Pulmonary artery endothelial cell (primary cell): ENCODE data around the gene TWIST1. TPM values are rescaled to one million over a fixed set of nuclear protein-coding genes. Genes with fewer than 3 reads are reported as not detected.

Experiments
- DNase-seq: peaks from one replicate; pipeline ENCODE4 v3.0.0-alpha.2; 2011; ENCODE audit warnings: low read depth, low spot score
- total RNA-seq: library from RNA; depleted of rRNA; stranded (reverse); fragments of >200 nt; gene quantifications from 2 replicates; pipeline ENCODE4 v1.2.3, GENCODE V29; 2014

TWIST1 gene
- 3.4 and 9.2 TPM in 2 replicates for total RNA-seq

DNA sequence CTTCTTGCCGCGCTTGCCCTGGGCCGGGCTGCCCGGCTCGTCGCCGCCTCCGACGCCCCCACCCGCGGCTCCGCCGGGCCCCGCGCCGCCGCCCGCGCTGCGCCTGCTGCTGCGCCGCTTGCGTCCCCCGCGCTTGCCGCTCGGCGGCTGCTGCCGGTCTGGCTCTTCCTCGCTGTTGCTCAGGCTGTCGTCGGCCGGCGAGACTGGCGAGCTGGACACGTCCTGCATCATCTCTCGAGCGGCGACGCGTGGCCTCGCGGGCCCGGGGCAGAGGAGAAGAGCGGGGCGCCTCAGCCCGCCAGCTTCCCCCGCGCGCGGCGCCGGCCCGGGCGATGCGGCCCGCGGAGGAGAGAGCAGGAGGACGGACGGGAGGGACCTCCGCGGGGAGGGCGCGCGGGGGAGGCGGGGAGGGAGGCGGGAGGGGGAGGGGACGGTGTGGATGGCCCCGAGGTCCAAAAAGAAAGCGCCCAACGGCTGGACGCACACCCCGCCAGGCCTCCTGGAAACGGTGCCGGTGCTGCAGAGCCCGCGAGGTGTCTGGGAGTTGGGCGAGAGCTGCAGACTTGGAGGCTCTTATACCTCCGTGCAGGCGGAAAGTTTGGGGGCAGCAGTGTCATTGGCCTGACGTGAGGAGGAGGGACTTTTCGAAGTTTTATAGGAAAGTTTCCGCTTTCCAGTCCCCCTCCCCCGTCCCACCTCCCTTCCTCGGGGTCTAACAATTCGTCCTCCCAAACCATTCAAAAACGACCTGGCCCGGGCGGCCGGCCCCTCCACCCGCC lies at the start of gene TWIST1:
Gene TWIST1, minus strand, starts transcription at position 546 of the 779 bp plus-strand sequence. Its CDS starts 315 bp downstream, at position 231.
- DNase-seq, result no peak

DNA sequence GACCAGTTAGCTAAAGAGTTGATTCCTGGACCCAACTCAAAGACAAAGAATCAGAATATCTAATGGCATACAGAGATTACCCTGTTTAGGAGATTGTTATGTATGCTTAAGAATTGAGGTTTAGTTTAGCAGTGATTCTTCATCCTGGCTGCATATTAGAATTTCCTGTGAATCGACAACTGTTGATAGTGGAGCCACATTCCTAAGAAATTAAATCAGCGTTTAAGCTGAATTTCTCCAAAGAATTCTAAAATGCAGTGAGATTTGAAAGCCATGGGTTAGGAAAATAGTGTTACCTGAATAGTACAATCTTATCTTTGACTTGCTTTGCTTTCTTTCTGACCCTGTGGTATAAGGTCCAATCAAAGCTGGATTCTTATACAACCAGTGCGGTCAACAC lies 44.2 kb upstream of the TWIST1 start:
- no peak for DNase-seq

DNA sequence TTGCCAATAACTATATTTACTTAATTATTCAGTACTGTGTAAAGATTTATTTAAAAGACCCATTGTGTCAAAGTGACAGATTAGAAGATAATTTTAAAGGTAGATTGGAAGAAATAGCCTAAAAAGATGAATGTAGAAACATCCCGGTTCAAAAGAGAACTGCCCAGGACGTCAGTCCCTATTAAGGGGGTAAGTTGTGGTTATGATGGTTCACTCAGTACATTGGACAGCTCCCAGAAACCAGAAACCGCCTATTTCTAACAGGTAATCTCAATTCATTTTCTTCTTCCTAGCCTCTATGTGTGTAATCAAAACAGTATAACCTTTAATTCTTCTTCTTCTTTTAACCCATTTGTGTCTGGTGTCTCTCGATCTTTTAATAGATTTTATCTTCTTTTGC lies 29.3 kb upstream of the TWIST1 start:
- DNase-seq, result no peak

DNA sequence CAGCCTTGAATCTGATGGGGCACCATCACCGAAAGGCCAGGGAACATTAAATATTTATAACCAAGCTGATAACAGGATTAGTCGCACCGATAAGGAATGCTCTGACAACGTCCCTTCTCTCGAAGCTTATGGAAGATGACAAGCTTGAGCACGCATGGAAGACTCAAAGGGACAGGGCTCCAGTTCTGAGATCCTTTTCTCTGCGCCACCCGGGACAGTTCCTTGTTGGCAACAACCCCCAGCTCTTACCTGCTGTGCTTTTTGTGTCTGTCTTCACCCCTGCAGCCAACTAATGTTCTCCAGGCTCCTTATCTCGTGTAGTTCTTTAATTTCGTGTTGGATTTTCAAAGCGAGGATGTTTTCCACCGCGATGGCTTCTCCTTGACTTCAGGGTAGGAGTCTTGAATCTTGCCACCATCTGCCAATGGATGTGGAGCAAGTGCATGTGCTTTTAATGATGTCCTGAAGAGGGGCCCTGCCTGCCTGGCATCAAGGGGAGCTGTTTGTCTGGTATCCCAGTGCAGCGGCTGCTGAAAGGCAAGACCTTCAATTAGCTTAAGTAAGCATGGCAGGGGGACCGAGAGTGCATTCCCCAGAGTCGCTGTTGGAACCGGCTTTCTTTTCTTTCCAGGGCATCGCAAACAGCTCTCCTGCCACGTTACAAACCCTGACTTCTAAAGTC lies 28.1 kb upstream of the TWIST1 start:
- no peak for DNase-seq

DNA sequence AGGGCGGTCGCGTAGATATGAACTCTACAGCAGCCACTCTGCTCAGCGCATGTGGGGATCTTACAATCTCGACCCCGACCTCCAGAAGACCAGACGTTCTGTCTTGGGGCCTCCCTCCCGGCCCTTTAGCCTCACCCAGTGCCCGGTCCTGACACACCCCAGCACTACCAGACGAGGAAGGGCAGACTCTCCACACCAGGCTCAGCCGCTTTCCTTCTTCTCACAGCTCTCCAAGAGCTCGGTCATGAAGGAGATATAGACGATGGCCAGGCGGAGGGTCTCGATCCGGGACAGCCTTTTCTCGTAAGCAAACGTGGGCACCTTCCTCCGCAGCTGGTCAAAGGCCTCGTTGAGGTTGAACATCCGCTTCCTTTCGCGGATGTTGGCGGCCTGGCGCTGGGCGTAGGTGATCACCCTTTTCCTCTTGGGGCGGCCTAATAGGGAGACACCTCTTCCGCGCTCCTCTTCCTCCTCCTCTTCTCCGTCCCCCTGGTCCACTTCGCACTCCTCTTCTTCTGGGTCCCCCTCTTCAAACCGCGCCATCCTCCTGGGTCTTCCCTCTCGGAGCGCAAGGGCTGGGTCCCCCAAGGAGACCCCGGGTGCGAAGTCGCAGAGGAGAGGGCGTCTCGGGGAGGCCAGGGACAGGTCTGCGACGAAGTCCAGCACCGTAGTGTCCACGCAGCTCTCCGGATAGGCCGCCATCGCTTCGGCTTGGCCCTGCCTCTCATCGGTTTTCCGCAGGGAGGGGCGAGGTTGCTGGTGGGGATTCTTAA lies 27.4 kb upstream of the TWIST1 start, which contains the start of gene FERD3L:
Gene FERD3L, minus strand, starts transcription at position 761 of the 773 bp plus-strand sequence. Its CDS starts 59 bp downstream, at position 702.
- no peak for DNase-seq

DNA sequence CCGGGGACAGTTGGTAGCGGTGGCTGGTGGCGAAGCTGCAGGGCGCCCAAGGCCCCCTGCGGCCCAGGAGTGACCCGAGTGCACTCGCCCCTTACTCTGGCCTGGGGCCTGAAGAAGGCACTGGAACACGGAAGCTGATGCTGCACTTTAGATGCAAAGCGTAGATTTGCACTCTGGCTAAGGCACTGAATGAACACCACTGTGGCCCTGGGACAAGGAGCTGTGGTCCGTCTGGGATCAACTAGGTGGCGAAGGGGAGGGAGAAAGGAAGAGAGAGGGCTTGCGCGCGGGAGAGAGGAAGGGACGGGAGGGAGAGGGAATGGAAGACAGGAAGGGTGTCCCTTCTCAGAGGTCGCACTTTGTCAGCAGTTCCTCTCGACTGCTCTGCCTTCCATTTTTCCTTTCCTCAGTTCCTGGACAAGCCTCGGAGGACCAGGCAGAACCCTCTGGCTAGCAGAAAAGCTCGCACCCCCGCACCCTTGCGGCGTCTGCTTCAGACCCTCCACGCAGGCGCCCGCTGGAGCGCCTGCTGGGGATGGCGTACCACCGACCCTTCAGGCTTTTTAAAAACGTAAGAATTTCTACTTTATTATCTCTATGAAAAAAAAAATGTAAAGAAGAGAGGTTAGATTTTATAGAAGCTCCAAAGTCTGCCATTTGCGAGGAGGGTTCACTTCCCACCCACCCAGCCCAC lies 26.6 kb upstream of the TWIST1 start:
- no peak for DNase-seq

DNA sequence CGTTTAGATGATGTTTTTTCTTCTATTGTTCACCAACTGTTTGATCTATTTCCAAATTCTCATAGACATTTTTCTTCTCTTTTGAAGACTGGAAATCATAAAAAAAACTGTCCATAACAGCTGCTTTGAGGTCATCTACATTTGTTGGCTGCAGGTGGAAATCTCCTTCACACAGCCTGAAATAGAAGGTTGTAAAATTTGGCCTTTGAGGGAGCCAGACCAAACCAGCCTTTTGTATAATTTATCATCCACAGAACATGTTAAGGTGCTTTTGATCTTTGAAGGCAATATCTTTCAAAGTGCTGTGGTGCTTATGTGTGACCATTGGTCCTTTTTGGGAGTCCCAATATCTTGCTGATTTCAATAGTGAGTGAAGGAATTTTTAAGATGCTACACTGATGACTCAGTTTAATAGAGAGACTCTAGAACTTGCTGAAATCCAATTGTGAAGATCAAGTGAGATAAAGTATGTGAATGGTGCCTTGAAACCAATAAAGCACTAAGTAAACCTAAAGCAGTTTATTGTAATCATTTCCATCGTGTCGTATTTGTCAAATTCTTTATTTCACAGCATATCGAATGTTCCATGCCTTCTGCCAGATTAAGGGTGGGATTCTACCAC lies 22.4 kb upstream of the TWIST1 start:
- DNase-seq, result no peak

DNA sequence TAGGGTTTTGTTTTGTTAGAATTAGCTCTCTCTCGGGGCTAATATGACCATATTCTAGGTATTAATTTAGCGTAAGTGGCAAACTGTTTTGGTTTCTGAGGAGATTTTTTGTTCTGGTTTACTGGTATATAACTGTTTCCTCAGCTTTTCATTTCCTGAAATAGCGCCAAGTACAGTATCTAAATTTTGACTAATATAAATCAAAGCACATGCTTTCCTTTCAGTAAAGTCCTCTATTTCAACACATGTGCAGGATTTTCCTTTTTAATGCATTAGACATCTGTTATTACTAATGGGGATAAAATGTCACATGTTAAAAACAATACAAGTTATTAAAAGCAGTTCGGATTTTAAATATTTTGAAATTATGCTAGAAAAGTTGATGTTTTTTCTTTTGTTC lies 16.4 kb upstream of the TWIST1 start:
- no peak for DNase-seq

DNA sequence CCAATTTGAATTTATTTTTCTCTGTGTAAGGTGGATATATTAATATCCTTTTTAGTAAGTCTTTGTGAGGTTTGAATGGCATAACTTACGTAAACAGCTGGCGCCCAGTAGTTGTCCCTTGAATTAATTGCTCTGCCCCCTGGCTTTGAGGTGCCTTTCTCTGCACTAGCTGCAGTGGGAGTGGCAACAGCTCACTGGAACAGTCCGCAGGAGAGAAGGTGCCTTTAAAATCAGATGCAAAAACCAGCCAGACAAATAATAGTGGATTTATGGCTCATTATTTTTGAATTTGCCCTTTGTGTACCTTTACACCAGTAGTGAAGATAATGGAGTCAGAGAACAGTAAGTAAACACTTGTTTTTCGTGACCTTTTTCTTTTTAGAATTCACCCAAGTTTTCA lies 16.0 kb upstream of the TWIST1 start:
- DNase-seq, result no peak

DNA sequence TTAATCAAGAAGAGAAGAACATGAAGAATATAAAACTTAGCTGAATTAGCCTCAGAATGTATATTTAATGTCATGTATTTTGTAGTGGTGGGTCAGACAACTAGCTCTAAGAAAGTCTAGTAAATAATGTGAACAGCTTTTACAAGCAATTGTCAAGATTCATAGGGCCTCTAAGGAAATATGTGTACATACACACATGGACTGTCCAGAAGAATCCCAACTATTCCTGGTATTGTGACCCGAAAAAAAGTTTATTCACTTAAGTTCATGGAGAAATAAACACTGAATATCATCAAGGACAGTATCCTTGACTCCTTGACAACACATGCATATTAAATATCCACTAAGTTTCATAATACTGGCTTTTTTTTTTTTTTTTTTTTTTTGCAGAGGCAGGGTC lies 11.4 kb upstream of the TWIST1 start:
- no peak for DNase-seq

DNA sequence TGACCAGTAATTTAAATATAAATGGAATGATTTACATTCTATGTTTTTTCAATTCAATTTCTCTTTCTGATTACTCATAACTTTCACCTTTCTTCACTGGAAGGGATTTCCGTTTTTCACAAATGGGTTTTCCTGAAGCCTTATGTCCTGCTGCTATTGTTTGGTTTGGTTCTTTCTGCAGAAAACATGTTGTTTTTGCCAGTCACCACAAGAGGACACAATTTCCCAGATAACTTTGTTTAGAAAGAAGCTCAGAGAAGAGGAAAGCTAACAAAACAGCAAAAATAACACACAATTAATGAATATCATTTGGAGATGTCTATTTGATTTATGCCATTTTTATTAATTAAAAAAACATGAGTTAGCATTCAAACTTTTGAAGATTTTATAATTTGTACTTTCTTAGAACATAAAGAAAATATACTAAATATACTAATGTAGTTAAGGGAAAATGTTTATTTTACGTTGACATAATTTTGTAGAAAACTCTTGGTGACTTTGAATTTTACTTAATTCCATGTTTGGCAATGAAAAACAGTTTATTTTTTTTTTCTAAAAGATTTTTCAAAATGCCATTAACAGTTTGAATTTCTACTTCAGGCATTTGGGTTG lies 4.6 kb upstream of the TWIST1 start:
- DNase-seq, result peak; percentile 19

DNA sequence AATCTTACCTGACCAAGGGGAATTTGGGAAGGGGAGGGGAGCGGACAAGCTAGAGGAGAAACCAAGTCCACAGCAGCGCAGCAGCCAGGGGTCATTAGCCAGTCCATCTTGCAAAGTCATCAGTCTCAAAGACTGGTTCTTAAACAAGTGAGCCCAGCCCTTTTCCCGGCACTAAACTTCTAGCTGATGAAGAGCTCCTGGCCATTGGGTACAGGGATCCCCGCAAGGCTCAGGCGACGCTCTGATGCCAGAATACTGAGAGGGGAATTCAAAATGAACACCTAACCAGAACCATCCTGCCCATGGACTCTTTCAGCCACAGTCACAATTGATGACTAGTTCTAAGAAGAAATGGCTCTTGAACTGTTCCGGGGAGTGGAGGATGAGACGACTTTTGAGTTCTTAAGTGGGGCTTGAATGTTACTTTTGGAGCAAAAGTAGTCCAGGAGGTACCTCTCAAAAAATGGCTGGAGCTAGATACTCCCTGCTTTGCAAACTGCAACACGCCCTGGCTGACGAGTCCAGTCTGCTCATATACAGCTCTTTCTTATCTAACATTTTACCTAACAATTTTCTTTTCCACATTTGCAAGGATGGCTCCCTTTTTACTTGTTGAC lies 2.5 kb upstream of the TWIST1 start:
- DNase-seq, result no peak

DNA sequence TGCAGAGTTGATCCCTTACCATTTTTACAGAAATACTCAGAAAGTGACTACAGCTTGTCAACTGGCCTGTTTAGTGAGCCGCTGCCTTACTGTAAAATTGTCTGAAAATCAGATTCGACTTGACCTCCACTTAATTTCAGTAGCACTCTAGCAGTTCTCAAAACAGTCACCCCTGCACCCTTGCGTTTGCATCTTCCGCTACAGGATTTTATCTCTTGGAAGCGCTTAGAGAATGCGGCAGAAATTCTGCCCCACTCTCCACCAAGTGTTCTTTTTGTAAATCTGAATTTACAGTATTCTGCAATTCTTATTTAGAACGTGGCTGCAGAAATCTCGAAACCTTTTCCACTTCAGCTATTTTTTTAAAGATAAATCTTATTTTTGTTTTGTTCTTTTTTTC lies 1.9 kb upstream of the TWIST1 start:
- DNase-seq, result no peak

DNA sequence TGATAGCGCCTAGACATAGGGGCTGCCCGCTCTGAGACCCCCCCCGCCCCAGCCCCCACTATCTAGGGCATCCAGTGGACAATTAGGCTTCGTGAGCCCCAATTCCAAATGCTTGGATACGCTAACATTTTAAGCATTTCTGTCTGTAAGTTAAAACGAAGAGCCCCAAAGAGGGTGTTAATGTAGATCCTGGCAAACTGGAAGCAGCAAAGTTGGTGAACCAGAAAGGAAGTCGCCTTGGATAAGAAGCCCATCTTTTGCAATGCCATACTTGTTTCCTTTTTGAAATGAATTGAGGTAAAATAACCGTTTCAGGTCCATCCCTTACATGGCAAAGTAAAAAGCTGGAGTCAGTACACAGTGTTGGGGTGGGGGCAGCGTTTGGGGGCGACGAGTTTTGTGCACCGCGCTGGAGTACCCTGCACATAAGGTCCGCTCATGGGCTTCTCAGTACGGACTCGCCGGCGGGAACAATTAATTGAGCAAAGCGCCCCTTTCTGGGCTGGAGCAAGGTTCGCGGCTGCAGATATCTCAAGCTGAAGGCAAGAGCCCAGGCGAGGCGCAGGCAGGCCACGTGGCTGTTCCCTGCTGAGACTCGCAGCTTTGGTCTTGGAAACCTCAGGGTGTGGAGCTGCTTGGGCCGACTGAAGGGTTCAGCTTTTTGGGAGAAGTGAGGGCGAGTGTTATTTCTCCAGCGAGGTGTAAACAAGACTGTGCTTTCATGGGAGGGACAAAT lies 1.4 kb upstream of the TWIST1 start:
- no peak for DNase-seq

DNA sequence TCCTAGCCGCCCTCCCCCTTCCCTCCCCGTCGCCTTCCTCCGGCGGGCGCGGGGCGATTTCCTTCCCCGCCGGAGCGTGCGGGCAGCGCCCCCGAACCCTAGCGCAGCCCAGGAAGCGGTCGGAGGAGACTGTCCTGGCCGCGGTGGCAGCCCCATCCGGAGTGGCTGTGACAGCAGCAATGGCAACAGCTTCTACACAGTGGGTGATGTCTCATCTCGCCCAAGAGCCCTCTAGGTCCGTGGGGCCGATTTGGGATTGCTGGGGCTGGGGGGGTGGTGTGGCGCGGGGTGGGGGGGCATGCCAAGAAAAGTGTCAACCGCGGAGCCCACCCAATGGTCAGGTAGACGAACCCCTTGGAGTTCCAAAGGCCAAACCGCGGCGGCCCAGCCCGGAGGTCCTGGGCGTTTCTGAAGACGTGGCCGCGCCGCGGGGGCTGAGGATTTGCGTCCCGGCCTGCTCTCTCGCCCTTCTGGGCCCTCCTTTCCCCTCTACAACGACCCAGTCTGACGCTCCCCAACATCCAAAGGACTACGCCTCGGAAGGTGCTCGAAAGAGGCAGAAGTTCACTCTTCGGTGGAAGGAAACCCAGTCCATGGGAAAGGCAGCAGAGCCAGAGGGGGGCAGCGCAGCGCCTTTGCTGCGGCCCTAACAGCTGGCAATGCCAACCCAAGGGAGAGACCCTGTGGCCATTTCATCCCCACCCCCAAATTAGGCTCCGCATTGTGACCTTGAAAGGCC lies 603 bp upstream of the TWIST1 start:
- DNase-seq, result no peak

DNA sequence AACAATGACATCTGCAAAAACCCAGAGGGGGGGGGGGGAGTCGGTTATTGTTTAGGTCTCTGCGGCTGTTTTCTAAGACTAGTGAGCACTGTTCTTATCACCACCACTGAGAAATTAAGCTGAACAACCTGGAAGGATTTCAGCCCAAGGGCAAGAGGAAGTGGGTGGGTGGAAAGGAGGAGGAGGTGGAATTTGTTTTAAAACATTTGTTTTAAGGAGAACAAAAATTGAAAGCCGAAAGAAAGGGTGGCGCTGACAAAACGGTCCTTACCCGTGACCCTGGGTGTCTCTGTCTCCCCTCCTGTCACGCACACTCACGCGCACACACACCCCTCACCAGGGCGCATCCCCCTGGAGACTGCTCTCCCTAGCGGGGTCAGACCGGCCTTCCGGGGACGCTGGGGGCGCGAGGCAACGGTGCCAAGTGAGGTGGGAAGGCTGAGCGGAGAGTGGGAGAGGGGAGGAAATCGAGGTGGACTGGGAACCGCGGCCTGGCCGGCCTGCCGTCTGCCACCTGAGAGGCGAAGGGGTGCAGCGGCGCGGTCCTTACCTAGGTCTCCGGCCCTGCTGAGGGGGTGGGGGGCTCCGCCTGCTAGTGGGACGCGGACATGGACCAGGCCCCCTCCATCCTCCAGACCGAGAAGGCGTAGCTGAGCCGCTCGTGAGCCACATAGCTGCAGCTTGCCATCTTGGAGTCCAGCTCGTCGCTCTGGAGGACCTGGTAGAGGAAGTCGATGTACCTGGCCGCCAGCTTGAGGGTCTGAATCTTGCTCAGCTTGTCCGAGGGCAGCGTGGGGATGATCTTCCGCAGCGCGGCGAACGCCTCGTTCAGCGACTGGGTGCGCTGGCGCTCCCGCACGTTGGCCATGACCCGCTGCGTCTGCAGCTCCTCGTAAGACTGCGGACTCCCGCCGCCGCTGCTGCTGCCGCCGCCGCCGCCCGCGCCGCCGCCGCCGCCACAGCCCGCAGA lies 1.0 kb downstream of the TWIST1 start:
- DNase-seq, result no peak

DNA sequence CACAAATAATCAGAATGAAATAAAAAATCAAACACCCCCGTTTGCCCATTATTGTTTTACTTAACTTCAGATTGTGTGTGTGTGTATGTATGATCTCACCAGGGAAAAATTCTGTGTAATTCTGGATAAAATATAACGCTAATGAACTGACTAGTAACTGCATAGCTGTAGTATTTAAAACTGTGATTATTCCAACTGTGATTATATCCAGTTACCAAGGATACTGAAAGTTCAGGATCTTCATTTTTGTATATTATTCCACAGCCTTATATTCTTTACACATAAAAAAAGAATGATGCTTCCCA lies 2.9 kb downstream of the TWIST1 start:
- no peak for DNase-seq
